Measurements from ENCODE around the gene CCDC157.

CCDC157 gene

DNA sequence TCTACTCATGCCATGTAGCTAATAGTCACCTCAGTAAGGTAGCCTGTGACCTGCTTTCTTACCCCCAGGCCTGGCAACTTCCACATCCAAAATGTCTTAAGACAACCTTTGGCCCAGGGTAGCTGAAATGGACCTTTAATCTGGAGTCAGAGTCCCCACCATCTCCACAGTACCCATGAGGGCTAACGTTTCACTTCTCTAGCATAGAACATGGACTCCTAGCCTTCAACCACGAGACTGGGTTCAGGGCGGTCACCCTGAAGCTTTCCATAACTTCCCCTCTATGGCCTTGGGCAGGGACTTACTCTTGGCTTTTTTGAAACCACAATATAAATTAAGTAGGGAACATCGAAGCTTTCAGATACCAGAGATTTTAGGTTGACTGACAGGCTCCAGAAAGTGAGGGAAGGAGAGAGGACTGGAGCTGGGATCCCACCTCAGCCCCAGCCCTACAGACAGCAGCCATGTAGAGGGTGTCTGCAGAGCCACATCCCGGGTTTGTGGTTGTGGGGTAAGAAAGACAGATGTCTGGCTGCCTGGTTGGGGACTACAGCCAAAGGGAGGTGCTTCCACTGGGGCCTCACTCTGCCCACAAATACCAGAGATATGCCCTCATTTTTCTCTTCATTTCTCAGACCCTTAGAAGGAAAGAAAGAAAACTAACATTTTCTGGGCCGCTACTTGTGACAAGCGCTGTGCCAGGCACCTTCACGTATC, 32.6 kb upstream of the CCDC157 start:
- H3K9ac ChIP-seq (ENCODE audit: insufficient read length), result no peak overlapping the region
- H3K36me3 ChIP-seq (ENCODE audit: insufficient read depth, low read length), result no peaks in the 10 kb centered on the region
- no peaks in the 10 kb centered on the region for H3K9me3 ChIP-seq (ENCODE audit: low read depth, low read length)
- no peak overlapping the region for H3K4me3 ChIP-seq
- no peak overlapping the region for H3K27ac ChIP-seq
- no peak for TF ChIP-seq FOXP2 (optimal IDR thresholded peaks at IDR 0.05; ENCODE audit: control extremely low read depth, extremely low read length, insufficient read depth)
- no peak for TF ChIP-seq EZH2 (IDR thresholded peaks at IDR 0.05)
- TF ChIP-seq POLR2AphosphoS5 (IDR thresholded peaks at IDR 0.05; ENCODE audit: borderline replicate concordance, low read depth, low read length), result no peak
- no peak for DNase-seq (ENCODE audit: low read depth, low spot score)

DNA sequence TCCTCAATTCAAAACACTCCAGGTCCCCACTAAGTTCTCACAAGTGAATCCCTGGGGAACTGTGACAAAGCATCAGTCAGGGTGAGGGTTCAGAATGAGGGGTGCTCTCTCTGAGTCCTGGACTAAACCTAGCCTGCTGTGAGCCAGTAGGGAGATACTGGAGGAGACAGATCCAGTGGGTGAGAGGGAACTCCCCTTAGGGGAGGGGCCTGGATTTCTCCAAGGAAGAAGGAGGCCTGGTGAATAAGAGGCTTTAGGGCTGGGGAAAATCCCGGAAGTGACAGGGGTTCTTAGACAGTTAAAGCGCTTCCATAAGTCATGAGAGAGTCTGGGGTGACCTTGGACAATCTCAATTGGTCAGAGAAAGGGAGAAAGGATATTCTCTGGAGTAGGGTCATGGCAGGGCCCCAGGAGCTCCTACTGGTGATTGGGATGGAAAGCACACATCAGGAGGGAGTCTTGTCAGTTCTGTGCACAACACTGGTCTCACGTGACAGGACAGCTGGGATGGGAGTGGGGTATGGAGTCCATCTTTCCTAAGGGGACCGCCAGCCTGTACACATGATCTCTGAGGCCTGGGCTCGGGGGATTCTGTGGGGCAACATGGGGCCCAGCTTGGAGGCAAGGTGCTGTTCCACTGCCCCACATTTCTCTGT, 31.6 kb upstream of the CCDC157 start:
- DNase-seq (ENCODE audit: low read depth, low spot score), result no peak
- Histone ChIP-seq H3K4me3 (peak overlapping the region; percentile 91), H3K9ac (ENCODE audit: insufficient read length) (no peak overlapping the region), H3K9me3 (ENCODE audit: low read depth, low read length) (no peaks in the 10 kb centered on the region), H3K27ac (no peak overlapping the region), H3K36me3 (ENCODE audit: insufficient read depth, low read length) (0 out of 2 replicates have a peak, but pooled peaks cover 3% of the 10 kb centered on the region)
- TF ChIP-seq POLR2AphosphoS5 (IDR thresholded peaks at IDR 0.05; ENCODE audit: borderline replicate concordance, low read depth, low read length), result no peak
- no peak for TF ChIP-seq EZH2 (IDR thresholded peaks at IDR 0.05)
- no peak for TF ChIP-seq FOXP2 (optimal IDR thresholded peaks at IDR 0.05; ENCODE audit: control extremely low read depth, extremely low read length, insufficient read depth)

DNA sequence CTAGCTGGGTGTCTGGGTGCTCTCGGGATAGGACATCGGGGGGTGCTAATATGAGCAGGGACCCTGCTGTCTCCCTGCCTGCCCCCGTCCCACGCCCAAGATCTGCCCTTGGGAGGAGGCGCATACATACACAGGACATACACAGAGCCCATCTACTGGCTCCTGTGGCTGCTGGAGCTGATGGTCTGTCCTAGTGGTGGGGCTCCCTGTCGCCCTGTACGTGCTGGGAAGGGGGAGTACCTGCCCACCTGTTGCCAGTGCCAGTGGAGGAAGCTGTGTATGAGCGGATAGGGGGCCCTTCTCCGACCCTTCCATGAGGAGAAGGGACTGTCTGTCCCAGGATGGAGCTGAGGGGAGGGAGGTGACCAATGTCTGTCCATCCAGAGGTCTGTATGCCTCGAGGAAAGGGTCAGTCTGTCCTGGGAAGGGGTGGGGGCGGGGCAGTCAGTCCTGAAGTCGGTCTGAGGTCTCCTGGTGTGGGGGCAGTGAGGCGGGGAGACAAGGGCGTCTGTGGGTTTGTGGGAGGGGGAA, 31.0 kb upstream of the CCDC157 start:
- DNase-seq (ENCODE audit: low read depth, low spot score), result no peak
- no peak overlapping the region for H3K27ac ChIP-seq
- peak overlapping the region; percentile 91 for H3K4me3 ChIP-seq
- H3K9me3 ChIP-seq (ENCODE audit: low read depth, low read length), result no peaks in the 10 kb centered on the region
- TF ChIP-seq EZH2 (IDR thresholded peaks at IDR 0.05) (no peak), POLR2AphosphoS5 (IDR thresholded peaks at IDR 0.05; ENCODE audit: borderline replicate concordance, low read depth, low read length) (no peak), FOXP2 (optimal IDR thresholded peaks at IDR 0.05; ENCODE audit: control extremely low read depth, extremely low read length, insufficient read depth) (no peak)
- no peak overlapping the region for H3K9ac ChIP-seq (ENCODE audit: insufficient read length)
- H3K36me3 ChIP-seq (ENCODE audit: insufficient read depth, low read length), result 0 out of 2 replicates have a peak, but pooled peaks cover 7% of the 10 kb centered on the region

DNA sequence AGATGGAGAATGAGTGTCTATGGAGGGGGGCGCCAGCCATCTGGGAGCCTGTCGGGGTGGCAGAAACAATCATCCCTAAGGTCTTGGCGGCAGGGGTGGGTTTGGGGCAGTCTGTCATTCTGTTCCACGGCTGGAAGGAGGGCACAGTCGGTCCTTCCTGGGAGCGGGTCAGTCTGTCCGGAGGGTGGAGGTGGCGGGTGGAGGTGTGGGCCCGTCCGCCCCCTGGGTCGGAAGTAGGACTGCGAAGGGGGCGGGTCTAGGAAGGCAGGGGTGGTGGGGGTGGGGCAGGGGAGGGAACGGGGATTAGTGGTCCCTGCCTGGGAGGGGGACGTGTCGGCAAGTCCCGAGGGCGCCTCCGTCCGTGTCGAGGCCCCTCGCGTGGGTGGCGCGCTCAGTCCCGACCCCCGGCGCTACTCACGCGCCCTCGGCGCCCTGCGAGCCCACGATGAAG, 30.5 kb upstream of the CCDC157 start:
- DNase-seq (ENCODE audit: low read depth, low spot score), result no peak
- Histone ChIP-seq H3K4me3 (peak overlapping the region; percentile 91), H3K36me3 (ENCODE audit: insufficient read depth, low read length) (peaks cover 9% of the 10 kb centered on the region; the same call in 1 of the 2 replicates), H3K9ac (ENCODE audit: insufficient read length) (peak overlapping the region; percentile 64), H3K9me3 (ENCODE audit: low read depth, low read length) (no peaks in the 10 kb centered on the region), H3K27ac (no peak overlapping the region)
- TF ChIP-seq EZH2 (IDR thresholded peaks at IDR 0.05) (no peak), POLR2AphosphoS5 (IDR thresholded peaks at IDR 0.05; ENCODE audit: borderline replicate concordance, low read depth, low read length) (no peak), FOXP2 (optimal IDR thresholded peaks at IDR 0.05; ENCODE audit: control extremely low read depth, extremely low read length, insufficient read depth) (no peak)

DNA sequence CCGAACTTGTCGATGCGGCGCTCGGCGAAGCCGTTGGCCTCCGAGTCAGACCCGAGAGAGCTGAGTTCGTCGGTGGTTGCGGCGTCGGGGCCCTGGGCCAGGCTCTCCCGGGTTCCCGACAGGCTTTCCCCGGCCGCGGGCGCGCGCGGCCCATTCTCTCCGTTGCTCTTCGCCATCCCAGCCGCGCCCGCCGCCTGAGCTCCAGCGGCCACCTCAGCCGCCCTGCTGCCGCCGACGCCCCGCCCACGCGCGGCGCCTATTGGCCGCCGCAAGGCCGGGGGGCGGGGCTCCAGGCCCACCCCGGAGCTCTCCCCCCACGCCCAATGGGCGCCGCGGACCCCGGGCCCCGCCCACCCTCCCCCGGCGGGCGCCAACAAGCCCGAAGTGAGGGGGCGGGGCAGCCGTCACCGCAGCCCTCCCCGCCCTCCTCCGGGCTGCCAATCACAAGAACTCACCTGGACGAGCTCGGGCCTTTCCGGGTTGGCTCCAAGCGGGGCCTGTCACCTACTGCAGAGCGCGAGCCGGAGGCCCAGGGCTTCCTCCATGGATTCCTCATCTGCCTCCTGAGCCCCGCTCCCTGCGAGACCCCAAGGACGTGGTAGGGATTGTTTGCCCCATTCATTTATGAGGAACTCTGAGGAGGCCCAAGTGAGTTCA, 30.0 kb upstream of the CCDC157 start, which contains the start of gene TBC1D10A:
TSS of gene TBC1D10A (minus strand) at position 236 of the 657 bp plus-strand sequence. CDS start at position 176, 60 bp downstream.
- no peak for DNase-seq (ENCODE audit: low read depth, low spot score)
- peak within 1 kb of the TSS; percentile 67; the same call in 1 of the 2 replicates for H3K27ac ChIP-seq

DNA sequence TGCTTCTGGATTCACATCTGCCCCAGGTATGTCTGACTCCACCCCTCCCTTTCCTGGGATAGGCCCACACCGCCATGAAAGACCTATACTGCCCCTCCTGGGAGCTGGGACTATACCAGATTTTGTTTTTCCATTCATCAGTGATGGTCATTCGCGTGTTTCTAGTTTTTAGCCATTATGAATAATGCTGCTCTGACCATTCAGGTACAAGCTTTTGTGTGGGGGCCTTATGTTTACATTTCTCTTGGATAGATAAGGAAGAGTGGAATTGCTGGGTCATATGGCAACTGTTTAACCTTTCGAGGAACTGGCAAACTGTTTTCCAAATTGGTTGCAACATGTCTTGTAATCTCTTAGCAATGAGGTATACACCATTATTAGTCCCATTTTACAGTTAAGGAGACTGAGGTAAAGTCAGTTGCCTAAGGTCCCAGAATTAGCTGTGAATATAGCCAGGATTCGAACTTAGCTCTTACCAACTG, 28.9 kb upstream of the CCDC157 start:
- Histone ChIP-seq H3K9me3 (ENCODE audit: low read depth, low read length) (no peaks in the 10 kb centered on the region), H3K4me3 (no peak overlapping the region), H3K9ac (ENCODE audit: insufficient read length) (no peak overlapping the region), H3K27ac (no peak overlapping the region), H3K36me3 (ENCODE audit: insufficient read depth, low read length) (peaks cover 17% of the 10 kb centered on the region)
- no peak for DNase-seq (ENCODE audit: low read depth, low spot score)
- TF ChIP-seq EZH2 (IDR thresholded peaks at IDR 0.05) (no peak), FOXP2 (optimal IDR thresholded peaks at IDR 0.05; ENCODE audit: control extremely low read depth, extremely low read length, insufficient read depth) (no peak), POLR2AphosphoS5 (IDR thresholded peaks at IDR 0.05; ENCODE audit: borderline replicate concordance, low read depth, low read length) (no peak)

More for the DNA sequence above, 30.0 kb upstream of the CCDC157 start, which contains the start of gene TBC1D10A:
- TF ChIP-seq EZH2 (IDR thresholded peaks at IDR 0.05), result no peak
- peak; percentile 45; the same call in 1 of the 2 replicates for TF ChIP-seq POLR2AphosphoS5 (IDR thresholded peaks at IDR 0.05; ENCODE audit: borderline replicate concordance, low read depth, low read length)
- TF ChIP-seq FOXP2 (optimal IDR thresholded peaks at IDR 0.05; ENCODE audit: control extremely low read depth, extremely low read length, insufficient read depth), result no peak
- Histone ChIP-seq H3K9ac (ENCODE audit: insufficient read length) (peak within 1 kb of the TSS; percentile 64), H3K9me3 (ENCODE audit: low read depth, low read length) (no peaks in the 10 kb centered on the region), H3K4me3 (peak within 1 kb of the TSS; percentile 91), H3K36me3 (ENCODE audit: insufficient read depth, low read length) (peaks cover 9% of the 10 kb centered on the region; the same call in 1 of the 2 replicates)

DNA sequence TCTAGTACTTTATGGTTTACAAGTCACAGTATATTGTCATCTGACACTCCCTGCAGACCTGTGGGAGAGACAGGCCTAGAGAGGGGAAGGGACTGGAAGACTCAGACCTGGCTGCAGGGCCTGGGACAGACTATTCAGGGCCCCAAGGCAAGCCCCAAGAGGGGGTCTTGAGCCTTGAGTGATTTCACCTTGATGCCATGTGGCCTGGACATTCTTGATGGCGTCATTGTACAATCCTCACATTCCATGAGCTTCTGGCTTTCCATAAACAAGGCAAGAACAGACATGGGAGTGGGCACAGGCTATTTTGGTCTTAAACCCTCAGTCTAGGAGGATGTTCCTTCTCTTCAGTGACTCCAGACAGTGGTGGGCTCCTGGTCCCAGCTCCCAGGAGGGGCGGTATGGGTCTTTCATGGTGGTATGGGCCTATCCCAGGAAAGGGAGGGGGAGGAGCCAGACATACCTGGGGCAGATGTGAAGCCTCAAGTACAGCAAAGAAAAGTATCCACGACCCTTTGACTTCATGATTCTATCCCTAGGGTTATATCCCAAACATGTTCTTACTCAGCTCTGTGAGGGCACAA, 28.2 kb upstream of the CCDC157 start:
- Histone ChIP-seq H3K36me3 (ENCODE audit: insufficient read depth, low read length) (peaks cover 23% of the 10 kb centered on the region), H3K4me3 (no peak overlapping the region), H3K27ac (no peak overlapping the region), H3K9ac (ENCODE audit: insufficient read length) (no peak overlapping the region), H3K9me3 (ENCODE audit: low read depth, low read length) (no peaks in the 10 kb centered on the region)
- no peak for DNase-seq (ENCODE audit: low read depth, low spot score)
- TF ChIP-seq POLR2AphosphoS5 (IDR thresholded peaks at IDR 0.05; ENCODE audit: borderline replicate concordance, low read depth, low read length) (no peak), FOXP2 (optimal IDR thresholded peaks at IDR 0.05; ENCODE audit: control extremely low read depth, extremely low read length, insufficient read depth) (no peak), EZH2 (IDR thresholded peaks at IDR 0.05) (no peak)
